ENCODE measurements around the gene KRT3.

DNA sequence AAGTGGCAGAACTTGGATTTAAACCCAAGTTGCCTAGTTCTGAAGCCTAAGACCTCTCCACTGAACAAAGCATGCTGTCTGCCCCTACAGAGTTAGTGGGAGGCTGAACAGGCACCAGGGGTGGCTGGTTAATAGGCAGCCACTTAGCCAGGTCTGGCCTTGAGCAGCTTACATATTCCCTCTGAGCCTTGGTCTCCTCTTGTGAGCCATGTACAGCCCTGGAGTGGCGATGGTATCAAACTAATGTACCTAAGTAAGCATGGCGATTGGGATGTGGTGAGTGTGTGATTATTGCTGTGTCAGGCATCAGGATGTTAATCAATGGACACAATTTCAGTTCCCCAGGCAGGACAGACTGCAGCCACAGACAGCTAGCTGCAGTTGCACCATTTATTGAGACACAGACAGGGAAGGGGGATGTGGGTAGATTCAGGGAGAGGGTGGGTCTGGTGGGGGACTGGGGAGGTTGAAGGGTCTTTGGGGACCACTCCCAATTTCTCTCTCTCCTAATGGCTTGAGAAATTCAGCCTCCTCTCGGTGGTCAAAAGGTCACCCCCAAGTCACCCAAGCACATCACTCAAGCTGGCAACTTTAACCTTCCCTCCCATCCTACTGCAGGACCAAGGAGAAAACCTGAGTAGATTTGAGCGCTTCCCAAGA is 25.3 kb upstream of the KRT3 start:
- TF ChIP-seq, protein P1, sequence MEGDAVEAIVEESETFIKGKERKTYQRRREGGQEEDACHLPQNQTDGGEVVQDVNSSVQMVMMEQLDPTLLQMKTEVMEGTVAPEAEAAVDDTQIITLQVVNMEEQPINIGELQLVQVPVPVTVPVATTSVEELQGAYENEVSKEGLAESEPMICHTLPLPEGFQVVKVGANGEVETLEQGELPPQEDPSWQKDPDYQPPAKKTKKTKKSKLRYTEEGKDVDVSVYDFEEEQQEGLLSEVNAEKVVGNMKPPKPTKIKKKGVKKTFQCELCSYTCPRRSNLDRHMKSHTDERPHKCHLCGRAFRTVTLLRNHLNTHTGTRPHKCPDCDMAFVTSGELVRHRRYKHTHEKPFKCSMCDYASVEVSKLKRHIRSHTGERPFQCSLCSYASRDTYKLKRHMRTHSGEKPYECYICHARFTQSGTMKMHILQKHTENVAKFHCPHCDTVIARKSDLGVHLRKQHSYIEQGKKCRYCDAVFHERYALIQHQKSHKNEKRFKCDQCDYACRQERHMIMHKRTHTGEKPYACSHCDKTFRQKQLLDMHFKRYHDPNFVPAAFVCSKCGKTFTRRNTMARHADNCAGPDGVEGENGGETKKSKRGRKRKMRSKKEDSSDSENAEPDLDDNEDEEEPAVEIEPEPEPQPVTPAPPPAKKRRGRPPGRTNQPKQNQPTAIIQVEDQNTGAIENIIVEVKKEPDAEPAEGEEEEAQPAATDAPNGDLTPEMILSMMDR (IDR thresholded peaks at IDR 0.05; ENCODE audit: low read length): no peak
- TF ChIP-seq EZH2phosphoT487 (IDR thresholded peaks at IDR 0.05; ENCODE audit: low read length) (no peak), EZH2 (optimal IDR thresholded peaks at IDR 0.05; ENCODE audit: low read depth, low read length) (no peak)

All from MM.1S (cell line).